Left ventricle myocardium inferior (tissue), 1 donor: ENCODE results near the gene ETFB. TPM values are rescaled to one million over a fixed set of nuclear protein-coding genes. Genes with fewer than 3 reads are reported as not detected.

Experiments
- DNase-seq: peaks from one replicate; pipeline ENCODE4 v3.0.0-alpha.2; 2020
- H3K27ac ChIP-seq: fragments of 200-600 bp; replicated peaks from 2 replicates; pipeline ENCODE4 v1.8.0; 2021
- H3K27me3 ChIP-seq: fragments of 200-600 bp; 2 replicates; pipeline ENCODE4 v1.8.0; 2021; ENCODE audit warnings: low read depth
- H3K36me3 ChIP-seq: fragments of 200-600 bp; 2 replicates; pipeline ENCODE4 v1.8.0; 2021
- H3K4me1 ChIP-seq: fragments of 200-600 bp; 2 replicates; pipeline ENCODE4 v1.8.0; 2021
- H3K4me3 ChIP-seq: fragments of 200-600 bp; 2 replicates; pipeline ENCODE4 v1.8.0; 2021; ENCODE audit warnings: mild to moderate bottlenecking, moderate library complexity
- H3K9me3 ChIP-seq: fragments of 200-600 bp; replicated peaks from 2 replicates; pipeline ENCODE4 v1.8.0; 2021
- intact Hi-C: fragments of 100-400 bp; cut with micrococcal nuclease; formaldehyde crosslinking; loops from one replicate; pipeline ENCODE4 v1.11.0; 2022
- total RNA-seq: library from RNA; stranded (reverse); fragmentation: NEBNext Ultra II Directional; extraction: Animal tissue kit (Norgen Biotek cat#: 25700); gene quantifications from one replicate; pipeline ENCODE4 v1.2.1, GENCODE V29; 2021
- TF ChIP-seq, protein P1 (sequence below): fragments of 200-600 bp; IDR thresholded peaks from 2 replicates; pipeline ENCODE4 v1.8.0; 2021; ENCODE audit warnings: antibody characterized with exemption, mild to moderate bottlenecking, borderline replicate concordance
- donor health status: DM: no; HTN: yes; CAD: no; lungs with severe emphysema.

The ETFB gene
- total RNA-seq, 1 donor from 2014 or later, result 365 TPM

DNA sequence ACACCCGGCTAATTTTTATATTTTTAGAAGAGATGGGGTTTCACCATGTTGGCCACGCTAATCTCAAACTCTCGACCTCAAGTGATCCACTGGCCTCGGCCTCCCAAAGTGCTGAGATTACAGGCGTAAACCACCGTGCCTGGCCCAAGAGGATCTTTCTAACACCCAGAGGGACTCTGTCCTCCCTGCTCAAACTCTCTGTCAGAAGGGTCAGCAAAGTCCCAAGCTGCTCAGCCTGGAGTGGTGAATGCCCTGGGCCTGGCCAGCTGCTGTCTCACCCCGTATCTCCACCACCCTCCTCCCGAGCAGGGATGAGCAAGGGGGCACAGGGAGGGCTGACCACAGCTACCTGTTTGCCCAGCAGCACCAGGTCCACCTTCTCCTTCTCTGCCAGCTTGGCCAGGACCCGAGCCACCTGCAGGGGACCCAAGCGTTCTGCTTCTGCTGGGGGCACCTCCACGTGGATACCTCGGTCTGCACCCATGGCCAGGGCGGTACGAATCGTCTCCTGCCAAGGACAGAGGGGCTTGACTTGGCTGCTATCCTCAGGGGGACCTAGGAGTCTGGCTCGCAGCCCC is 13.3 kb downstream of the ETFB start:
- Histone ChIP-seq H3K4me3 (no peak overlapping the region), H3K36me3 (peaks cover 49% of the 10 kb centered on the region), H3K4me1 (peaks cover 11% of the 10 kb centered on the region), H3K27ac (no peak overlapping the region), H3K9me3 (no peaks in the 10 kb centered on the region), H3K27me3 (no peaks in the 10 kb centered on the region)
- intact Hi-C loops, result no loop called here
- TF ChIP-seq, protein P1, sequence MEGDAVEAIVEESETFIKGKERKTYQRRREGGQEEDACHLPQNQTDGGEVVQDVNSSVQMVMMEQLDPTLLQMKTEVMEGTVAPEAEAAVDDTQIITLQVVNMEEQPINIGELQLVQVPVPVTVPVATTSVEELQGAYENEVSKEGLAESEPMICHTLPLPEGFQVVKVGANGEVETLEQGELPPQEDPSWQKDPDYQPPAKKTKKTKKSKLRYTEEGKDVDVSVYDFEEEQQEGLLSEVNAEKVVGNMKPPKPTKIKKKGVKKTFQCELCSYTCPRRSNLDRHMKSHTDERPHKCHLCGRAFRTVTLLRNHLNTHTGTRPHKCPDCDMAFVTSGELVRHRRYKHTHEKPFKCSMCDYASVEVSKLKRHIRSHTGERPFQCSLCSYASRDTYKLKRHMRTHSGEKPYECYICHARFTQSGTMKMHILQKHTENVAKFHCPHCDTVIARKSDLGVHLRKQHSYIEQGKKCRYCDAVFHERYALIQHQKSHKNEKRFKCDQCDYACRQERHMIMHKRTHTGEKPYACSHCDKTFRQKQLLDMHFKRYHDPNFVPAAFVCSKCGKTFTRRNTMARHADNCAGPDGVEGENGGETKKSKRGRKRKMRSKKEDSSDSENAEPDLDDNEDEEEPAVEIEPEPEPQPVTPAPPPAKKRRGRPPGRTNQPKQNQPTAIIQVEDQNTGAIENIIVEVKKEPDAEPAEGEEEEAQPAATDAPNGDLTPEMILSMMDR, result no peak
- no peak for DNase-seq

DNA sequence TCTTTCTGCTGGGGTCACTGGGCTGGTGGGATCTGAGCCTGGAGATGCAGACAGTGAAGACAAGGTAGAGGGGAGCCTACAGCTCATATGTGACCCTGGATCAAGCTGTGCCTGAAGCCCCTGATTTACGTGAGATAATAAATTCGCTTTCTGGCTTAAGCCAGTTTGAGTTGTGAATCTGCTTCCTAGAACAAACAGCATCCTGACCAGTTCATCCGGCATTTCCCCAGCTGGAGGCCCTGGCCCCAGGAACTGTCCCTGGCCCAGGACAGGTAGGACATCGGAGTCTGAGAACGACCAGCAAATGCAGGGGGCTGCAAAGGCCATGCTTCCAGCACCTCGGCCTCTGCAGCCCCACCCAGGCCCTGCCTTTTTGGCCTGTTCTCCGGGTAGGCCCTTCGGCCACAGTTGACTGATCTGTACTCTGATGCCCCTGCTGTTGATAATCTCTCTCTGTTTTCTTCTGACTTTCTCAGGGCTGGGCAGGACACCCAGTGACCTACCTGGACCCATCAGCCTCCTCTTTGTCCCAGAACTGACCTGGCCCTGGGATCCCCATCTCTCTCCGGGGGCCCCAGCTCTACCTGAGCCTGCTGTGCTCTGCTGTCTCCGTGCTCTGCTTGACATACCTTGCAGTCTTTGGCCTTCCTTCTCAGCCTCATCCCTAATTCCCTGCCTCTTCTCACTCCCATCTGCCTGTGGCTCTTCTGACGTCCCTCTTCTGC is 14.8 kb downstream of the ETFB start:
- DNase-seq, result no peak
- Histone ChIP-seq H3K4me1 (peaks cover 11% of the 10 kb centered on the region), H3K27ac (no peak overlapping the region), H3K4me3 (no peak overlapping the region), H3K27me3 (no peaks in the 10 kb centered on the region), H3K36me3 (peaks cover 63% of the 10 kb centered on the region), H3K9me3 (no peaks in the 10 kb centered on the region)
- TF ChIP-seq, protein P1, result no peak
- intact Hi-C loops, result no loop called here

DNA sequence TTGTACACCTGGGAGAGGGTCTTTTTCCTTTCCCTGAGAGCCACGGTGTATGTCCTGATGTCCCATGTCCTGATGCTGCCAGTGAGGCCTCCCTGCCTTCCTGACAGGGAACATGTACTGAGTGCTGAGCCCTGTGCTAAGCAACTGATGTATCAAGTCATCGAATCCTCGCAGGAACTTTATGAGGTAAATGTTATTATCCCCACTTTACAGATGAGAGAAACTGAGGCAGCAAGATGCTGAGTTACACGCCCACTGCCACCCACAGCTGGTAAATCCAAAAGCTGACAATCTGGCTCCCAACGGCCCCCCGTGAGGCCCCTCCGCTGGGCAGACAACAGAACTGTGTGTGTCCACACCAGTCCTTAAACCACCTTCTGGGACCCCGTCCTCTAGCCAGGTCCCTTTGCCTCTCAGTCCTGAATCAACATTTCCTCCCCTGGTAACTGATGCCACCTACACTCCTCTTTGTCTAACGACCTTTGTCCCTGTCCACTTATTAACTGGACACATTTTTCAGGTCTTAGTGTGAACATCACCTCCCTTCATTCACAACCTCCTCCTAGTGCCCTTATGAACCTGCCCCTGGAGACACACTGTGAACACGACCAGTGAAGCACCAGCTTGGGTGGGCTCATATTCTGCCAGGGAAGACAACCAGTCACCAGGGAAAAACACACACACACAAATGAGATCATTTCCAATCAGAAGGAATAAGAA is 18.8 kb downstream of the ETFB start:
- peaks cover 69% of the 10 kb centered on the region for H3K36me3 ChIP-seq
- TF ChIP-seq, protein P1, result no peak
- intact Hi-C loops, result no loop called here
- no peak for DNase-seq
- H3K9me3 ChIP-seq, result no peaks in the 10 kb centered on the region
- H3K4me3 ChIP-seq, result no peak overlapping the region
- H3K27ac ChIP-seq, result no peak overlapping the region
- no peaks in the 10 kb centered on the region for H3K27me3 ChIP-seq
- H3K4me1 ChIP-seq, result no peaks in the 10 kb centered on the region

DNA sequence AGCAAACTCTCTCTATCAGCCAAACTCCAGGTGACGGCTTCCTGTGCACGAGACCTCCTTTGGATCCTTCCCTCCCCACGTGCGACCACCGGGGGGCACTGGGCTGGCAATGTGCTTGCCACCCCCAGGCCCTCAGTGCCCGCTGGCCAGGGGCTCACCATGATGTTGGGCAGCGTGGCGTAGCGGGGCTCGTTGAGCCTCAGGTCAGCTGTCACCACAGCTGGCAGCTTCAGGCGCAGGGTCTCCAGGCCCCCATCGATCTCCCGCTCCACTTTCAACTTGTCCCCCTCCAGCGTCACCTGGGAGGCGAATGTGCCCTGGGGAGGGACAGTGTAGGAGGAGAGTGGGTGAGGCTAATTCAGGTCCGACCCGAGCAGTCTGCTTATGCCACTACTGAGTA is 19.4 kb downstream of the ETFB start:
- H3K4me3 ChIP-seq, result no peak overlapping the region
- TF ChIP-seq, protein P1, result no peak
- H3K9me3 ChIP-seq, result no peaks in the 10 kb centered on the region
- DNase-seq, result no peak
- H3K36me3 ChIP-seq, result peaks cover 63% of the 10 kb centered on the region
- H3K27ac ChIP-seq, result no peak overlapping the region
- intact Hi-C loops, result no loop called here
- H3K4me1 ChIP-seq, result no peaks in the 10 kb centered on the region
- H3K27me3 ChIP-seq, result no peaks in the 10 kb centered on the region

DNA sequence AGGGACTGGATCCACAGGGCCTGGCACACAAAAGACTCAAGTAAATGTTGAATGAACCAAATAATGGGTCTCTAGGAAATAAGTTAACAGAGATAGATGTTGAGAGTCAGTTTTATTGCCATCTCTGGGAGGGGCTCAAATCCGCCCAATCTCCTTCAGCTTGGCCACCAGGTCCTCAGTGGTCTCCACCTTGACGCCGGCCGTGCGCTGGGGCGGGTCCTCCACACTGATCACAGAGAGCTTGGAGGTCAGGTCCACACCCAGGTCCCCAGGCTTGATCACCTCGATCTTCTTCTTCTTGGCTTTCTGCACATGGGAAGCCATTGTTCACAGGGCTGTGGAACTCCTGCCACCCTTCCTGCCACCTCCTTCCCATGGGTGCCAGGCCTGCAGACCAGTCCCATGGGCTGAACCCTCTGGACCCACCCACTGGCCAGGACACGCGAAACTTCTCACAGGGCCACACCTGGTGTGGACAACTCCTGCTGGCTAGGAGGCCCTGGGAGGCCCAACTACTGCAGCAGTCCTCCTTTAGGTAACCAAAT is 21.0 kb downstream of the ETFB start:
- Histone ChIP-seq H3K4me1 (peaks cover 6% of the 10 kb centered on the region), H3K9me3 (no peaks in the 10 kb centered on the region), H3K27me3 (no peaks in the 10 kb centered on the region), H3K4me3 (no peak overlapping the region), H3K27ac (no peak overlapping the region), H3K36me3 (peaks cover 47% of the 10 kb centered on the region)
- TF ChIP-seq, protein P1, result no peak
- no peak for DNase-seq
- intact Hi-C loops, result no loop called here
